ENCODE data around the gene BICC1. TPM values are rescaled to one million over a fixed set of nuclear protein-coding genes. Genes with fewer than 3 reads are reported as not detected.

The BICC1 gene
- polyA plus RNA-seq, 1 donor (not counting 4 experiments of a cell fraction or from before 2014, with no cell fraction given): 4.2 TPM

DNA sequence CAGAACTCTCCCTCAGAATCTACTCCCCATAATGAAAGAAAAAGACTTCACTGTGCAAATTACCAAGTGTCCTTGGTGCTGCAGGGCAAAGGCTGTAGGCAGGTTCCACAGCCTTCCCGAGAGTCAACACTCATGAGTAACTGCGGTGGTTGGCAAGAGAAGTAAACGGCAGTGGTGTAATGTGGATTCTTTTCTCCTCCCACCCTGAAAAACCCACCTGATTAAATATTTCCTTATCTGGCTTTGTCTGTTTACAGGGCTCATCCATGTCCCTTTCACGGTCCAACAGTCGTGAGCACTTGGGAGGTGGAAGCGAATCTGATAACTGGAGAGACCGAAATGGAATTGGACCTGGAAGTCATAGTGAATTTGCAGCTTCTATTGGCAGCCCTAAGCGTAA, 300.9 kb downstream of the BICC1 start:
- Histone ChIP-seq H3K4me2 (ENCODE audit: control insufficient read depth, extremely low read depth, insufficient read depth, low read depth, low read length) (no peak overlapping the region), H3K27me3 (ENCODE audit: control insufficient read depth, extremely low read depth, insufficient read depth, low read length) (no peaks in the 10 kb centered on the region), H3K9ac (ENCODE audit: control insufficient read depth, extremely low read depth, insufficient read depth, low read length) (no peak overlapping the region), H4K20me1 (ENCODE audit: control insufficient read depth, extremely low read depth, insufficient read depth, low read length) (no peaks in the 10 kb centered on the region), H2AFZ (ENCODE audit: control insufficient read depth, low read length) (no peak overlapping the region), H3K79me2 (ENCODE audit: control insufficient read depth, insufficient read depth, low read length) (no peaks in the 10 kb centered on the region), H3K4me3 (ENCODE audit: control insufficient read depth in 2 of 3, extremely low read depth in 1 of 3, insufficient read depth in 2 of 3, low read depth in 1 of 3, low read length in 3 of 3) (no peak overlapping the region), H3K9me3 (ENCODE audit: control insufficient read depth, low read depth, low read length) (no peaks in the 10 kb centered on the region), H3K9me1 (ENCODE audit: control insufficient read depth, extremely low read depth, insufficient read depth, low read length) (no peaks in the 10 kb centered on the region), H3K27ac (ENCODE audit: control insufficient read depth, insufficient read depth, low read length) (no peak overlapping the region), H3K4me1 (ENCODE audit: control insufficient read depth, extremely low read depth, insufficient read depth, low read length) (no peaks in the 10 kb centered on the region), H3K36me3 (ENCODE audit: control insufficient read depth in 2 of 2, extremely low read depth in 1 of 2, insufficient read depth in 2 of 2, low read length in 2 of 2) (peaks cover 0 to 4% of the 10 kb centered on the region in 2 experiments)
- TF ChIP-seq, protein P1, sequence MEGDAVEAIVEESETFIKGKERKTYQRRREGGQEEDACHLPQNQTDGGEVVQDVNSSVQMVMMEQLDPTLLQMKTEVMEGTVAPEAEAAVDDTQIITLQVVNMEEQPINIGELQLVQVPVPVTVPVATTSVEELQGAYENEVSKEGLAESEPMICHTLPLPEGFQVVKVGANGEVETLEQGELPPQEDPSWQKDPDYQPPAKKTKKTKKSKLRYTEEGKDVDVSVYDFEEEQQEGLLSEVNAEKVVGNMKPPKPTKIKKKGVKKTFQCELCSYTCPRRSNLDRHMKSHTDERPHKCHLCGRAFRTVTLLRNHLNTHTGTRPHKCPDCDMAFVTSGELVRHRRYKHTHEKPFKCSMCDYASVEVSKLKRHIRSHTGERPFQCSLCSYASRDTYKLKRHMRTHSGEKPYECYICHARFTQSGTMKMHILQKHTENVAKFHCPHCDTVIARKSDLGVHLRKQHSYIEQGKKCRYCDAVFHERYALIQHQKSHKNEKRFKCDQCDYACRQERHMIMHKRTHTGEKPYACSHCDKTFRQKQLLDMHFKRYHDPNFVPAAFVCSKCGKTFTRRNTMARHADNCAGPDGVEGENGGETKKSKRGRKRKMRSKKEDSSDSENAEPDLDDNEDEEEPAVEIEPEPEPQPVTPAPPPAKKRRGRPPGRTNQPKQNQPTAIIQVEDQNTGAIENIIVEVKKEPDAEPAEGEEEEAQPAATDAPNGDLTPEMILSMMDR (optimal IDR thresholded peaks at IDR 0.05 in 1 of 3, IDR thresholded peaks at IDR 0.05 in 1 of 3, conservative IDR thresholded peaks at IDR 0.05 in 1 of 3; ENCODE audit: extremely low read depth in 1 of 3, insufficient read depth in 2 of 3, low read length in 3 of 3): no peak
- no peak for TF ChIP-seq EZH2 (IDR thresholded peaks at IDR 0.05; ENCODE audit: low read length)
- FAIRE-seq: no peak
- dilution Hi-C loops (cut with MboI; ENCODE audit: extremely low pct_ligation_motif_present, low sequenced_read_pairs): no loop called here
- no peak for DNase-seq (ENCODE audit: low read depth, low spot score)

DNA sequence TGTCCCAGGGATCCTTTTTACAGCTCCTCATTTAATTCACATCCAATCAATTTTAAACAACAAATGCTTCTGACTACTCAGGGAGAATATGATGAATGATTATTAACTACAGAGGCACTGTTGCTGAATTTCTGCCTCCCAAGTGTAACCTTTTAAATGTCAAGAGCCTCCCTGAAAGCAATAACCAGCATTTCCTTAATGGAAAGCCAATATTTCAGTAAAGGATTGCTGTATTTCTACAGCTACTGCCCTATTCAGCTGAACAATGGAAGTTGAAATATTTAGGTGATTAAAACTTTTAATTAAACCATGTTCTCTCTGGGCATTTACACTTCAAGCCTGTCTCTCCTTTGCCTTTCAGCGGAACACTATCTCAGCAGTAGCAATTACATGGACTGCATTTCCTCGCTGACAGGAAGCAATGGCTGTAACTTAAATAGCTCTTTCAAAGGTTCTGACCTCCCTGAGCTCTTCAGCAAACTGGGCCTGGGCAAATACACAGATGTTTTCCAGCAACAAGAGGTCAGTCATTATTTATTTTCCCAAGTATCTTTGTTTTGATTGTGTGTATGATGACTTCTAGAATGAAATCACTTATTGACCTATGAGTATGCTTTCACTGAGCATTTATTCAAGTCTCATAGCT, 304.7 kb downstream of the BICC1 start:
- H3K9ac ChIP-seq (ENCODE audit: control insufficient read depth, extremely low read depth, insufficient read depth, low read length): no peak overlapping the region
- DNase-seq (ENCODE audit: low read depth, low spot score) (no peak), FAIRE-seq (no peak)
- no peak overlapping the region for H3K4me3 ChIP-seq (ENCODE audit: control insufficient read depth in 2 of 3, extremely low read depth in 1 of 3, insufficient read depth in 2 of 3, low read depth in 1 of 3, low read length in 3 of 3)
- no peaks in the 10 kb centered on the region for H3K27me3 ChIP-seq (ENCODE audit: control insufficient read depth, extremely low read depth, insufficient read depth, low read length)
- no peak overlapping the region for H3K27ac ChIP-seq (ENCODE audit: control insufficient read depth, insufficient read depth, low read length)
- no peaks in the 10 kb centered on the region for H3K9me3 ChIP-seq (ENCODE audit: control insufficient read depth, low read depth, low read length)
- H3K4me2 ChIP-seq (ENCODE audit: control insufficient read depth, extremely low read depth, insufficient read depth, low read depth, low read length): no peak overlapping the region
- dilution Hi-C loops (cut with MboI; ENCODE audit: extremely low pct_ligation_motif_present, low sequenced_read_pairs): no loop called here
- H4K20me1 ChIP-seq (ENCODE audit: control insufficient read depth, extremely low read depth, insufficient read depth, low read length): no peaks in the 10 kb centered on the region
- peaks cover 20% of the 10 kb centered on the region for H3K4me1 ChIP-seq (ENCODE audit: control insufficient read depth, extremely low read depth, insufficient read depth, low read length)
- no peak overlapping the region for H2AFZ ChIP-seq (ENCODE audit: control insufficient read depth, low read length)
- no peaks in the 10 kb centered on the region for H3K9me1 ChIP-seq (ENCODE audit: control insufficient read depth, extremely low read depth, insufficient read depth, low read length)
- H3K36me3 ChIP-seq (ENCODE audit: control insufficient read depth in 2 of 2, extremely low read depth in 1 of 2, insufficient read depth in 2 of 2, low read length in 2 of 2): peaks cover 0 to 4% of the 10 kb centered on the region in 2 experiments
- TF ChIP-seq, protein P1 (optimal IDR thresholded peaks at IDR 0.05 in 1 of 3, IDR thresholded peaks at IDR 0.05 in 1 of 3, conservative IDR thresholded peaks at IDR 0.05 in 1 of 3; ENCODE audit: extremely low read depth in 1 of 3, insufficient read depth in 2 of 3, low read length in 3 of 3): no peak
- TF ChIP-seq EZH2 (IDR thresholded peaks at IDR 0.05; ENCODE audit: low read length): no peak
- H3K79me2 ChIP-seq (ENCODE audit: control insufficient read depth, insufficient read depth, low read length): no peaks in the 10 kb centered on the region

Measured in keratinocyte (primary cell).